OCI-LY3 (cell line): ENCODE data around the gene LRRC72.

Experiments
- H2AFZ ChIP-seq: fragments of 200-600, 300-600 bp; shearing (Covaris generic); 2 replicates; pipeline ENCODE4 v1.6.0; 2014; ENCODE audit warnings: antibody characterized with exemption, low read depth, low read length
- H3K27ac ChIP-seq: fragments of 200-600, 300-600 bp; sonication (generic); 2 replicates; pipeline ENCODE4 v1.5.1; 2014; ENCODE audit warnings: mild to moderate bottlenecking, low read length, moderate library complexity, mixed read lengths
- H3K27me3 ChIP-seq: fragments of 200-600, 300-600 bp; sonication (generic); 2 replicates; pipeline ENCODE4 v1.6.1; 2014; ENCODE audit warnings: low read depth, low read length, mixed read lengths
- H3K36me3 ChIP-seq: fragments of 200-600, 300-600 bp; sonication (generic); replicated peaks from 2 replicates; pipeline ENCODE3; 2014; ENCODE audit warnings: low read depth, low read length, mixed read lengths
- H3K4me1 ChIP-seq: fragments of 300-600, 200-600 bp; sonication (generic); 2 replicates; pipeline ENCODE4 v1.6.1; 2014; ENCODE audit warnings: low read length, mixed read lengths
- H3K4me2 ChIP-seq: fragments of 200-600, 300-600 bp; sonication (generic); 2 replicates; pipeline ENCODE4 v1.6.1; 2014; ENCODE audit warnings: low read length, mixed read lengths
- H3K4me3 ChIP-seq: fragments of 300-600, 200-600 bp; sonication (generic); 2 replicates; pipeline ENCODE4 v1.5.1; 2014; ENCODE audit warnings: antibody characterized with exemption, mild to moderate bottlenecking, low read length, moderate library complexity
- H3K79me2 ChIP-seq: fragments of 300-600, 200-600 bp; shearing (Covaris generic); 2 replicates; pipeline ENCODE4 v1.6.1; 2014; ENCODE audit warnings: mild to moderate bottlenecking, low read length, mixed read lengths
- H3K9ac ChIP-seq: fragments of 300-600, 200-600 bp; shearing (Covaris generic); 2 replicates; pipeline ENCODE4 v1.6.0; 2014; ENCODE audit warnings: mild to moderate bottlenecking, low read length, moderate library complexity
- H3K9me3 ChIP-seq: fragments of 200-600, 300-600 bp; shearing (Covaris generic); 2 replicates; pipeline ENCODE4 v1.6.1; 2014; ENCODE audit warnings: low read length, mixed read lengths; ENCODE audit not compliant: insufficient read depth
- H4K20me1 ChIP-seq: fragments of 200-600, 300-600 bp; sonication (generic); 2 replicates; pipeline ENCODE4 v1.6.1; 2016; ENCODE audit warnings: low read length, mixed read lengths; ENCODE audit not compliant: insufficient read depth
- EZH2phosphoT487 ChIP-seq: fragments of 200-600 bp; shearing (Covaris generic); IDR thresholded peaks from 2 replicates; pipeline ENCODE4 v1.6.1; 2018; ENCODE audit warnings: antibody characterized with exemption, mixed run types, low read depth
- TF ChIP-seq, protein P1 (sequence below): fragments of 200-600, 300-600 bp; sonication (generic); IDR thresholded peaks from 2 replicates; pipeline ENCODE4 v1.5.1; 2014; ENCODE audit warnings: antibody characterized with exemption, low read length, low read depth

Gene LRRC72

DNA sequence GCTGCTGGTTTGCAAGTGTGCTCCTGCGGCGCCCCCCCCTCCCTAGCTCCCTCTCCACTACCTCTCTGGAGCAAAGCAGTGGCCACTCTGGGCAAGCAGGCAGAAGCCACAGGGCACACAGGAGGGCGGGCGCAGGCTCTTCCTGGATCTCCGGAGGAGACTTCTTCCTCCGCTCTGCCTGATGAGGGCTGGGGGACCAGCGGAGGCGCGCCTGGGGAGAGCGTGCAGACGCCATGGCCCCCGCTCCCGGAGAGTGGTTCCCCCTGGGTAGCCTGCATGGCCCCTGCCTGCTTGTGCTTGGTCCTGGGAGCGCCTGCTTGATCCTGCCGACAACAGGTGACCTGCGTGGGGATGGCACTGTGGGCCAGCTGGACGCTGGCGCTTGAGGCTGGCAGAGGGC is 89.9 kb downstream of the LRRC72 start:
- no peaks in the 10 kb centered on the region for H4K20me1 ChIP-seq
- no peak overlapping the region for H2AFZ ChIP-seq
- H3K79me2 ChIP-seq, result no peaks in the 10 kb centered on the region
- H3K9me3 ChIP-seq, result no peaks in the 10 kb centered on the region
- peaks cover 11% of the 10 kb centered on the region for H3K36me3 ChIP-seq
- no peak overlapping the region for H3K4me2 ChIP-seq
- no peak overlapping the region for H3K27ac ChIP-seq
- H3K4me1 ChIP-seq, result peaks cover 12% of the 10 kb centered on the region
- no peak overlapping the region for H3K4me3 ChIP-seq
- H3K27me3 ChIP-seq, result no peaks in the 10 kb centered on the region
- no peak overlapping the region for H3K9ac ChIP-seq
- no peak for TF ChIP-seq EZH2phosphoT487
- TF ChIP-seq, protein P1, sequence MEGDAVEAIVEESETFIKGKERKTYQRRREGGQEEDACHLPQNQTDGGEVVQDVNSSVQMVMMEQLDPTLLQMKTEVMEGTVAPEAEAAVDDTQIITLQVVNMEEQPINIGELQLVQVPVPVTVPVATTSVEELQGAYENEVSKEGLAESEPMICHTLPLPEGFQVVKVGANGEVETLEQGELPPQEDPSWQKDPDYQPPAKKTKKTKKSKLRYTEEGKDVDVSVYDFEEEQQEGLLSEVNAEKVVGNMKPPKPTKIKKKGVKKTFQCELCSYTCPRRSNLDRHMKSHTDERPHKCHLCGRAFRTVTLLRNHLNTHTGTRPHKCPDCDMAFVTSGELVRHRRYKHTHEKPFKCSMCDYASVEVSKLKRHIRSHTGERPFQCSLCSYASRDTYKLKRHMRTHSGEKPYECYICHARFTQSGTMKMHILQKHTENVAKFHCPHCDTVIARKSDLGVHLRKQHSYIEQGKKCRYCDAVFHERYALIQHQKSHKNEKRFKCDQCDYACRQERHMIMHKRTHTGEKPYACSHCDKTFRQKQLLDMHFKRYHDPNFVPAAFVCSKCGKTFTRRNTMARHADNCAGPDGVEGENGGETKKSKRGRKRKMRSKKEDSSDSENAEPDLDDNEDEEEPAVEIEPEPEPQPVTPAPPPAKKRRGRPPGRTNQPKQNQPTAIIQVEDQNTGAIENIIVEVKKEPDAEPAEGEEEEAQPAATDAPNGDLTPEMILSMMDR, result no peak

DNA sequence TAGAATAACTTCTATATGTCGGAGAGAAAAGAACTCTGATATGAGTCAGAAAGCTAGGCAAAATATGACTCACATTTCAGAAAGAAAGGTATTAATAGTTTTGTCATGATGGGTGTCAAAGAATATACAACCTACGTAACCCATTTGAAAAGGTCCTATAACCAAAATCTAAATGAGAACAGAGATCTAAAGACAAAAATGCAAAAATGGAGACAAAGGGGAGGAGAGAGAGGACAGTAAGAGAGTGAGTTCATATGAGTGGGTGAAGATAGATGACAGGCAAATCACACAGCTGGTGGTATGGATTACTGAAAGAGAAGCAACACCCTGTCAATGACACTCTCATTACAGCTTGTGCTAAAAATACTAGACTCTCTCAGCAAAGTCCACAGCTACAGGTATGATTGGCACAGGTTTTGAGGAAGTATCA is 93.4 kb downstream of the LRRC72 start:
- no peak overlapping the region for H3K9ac ChIP-seq
- no peaks in the 10 kb centered on the region for H3K79me2 ChIP-seq
- no peaks in the 10 kb centered on the region for H3K9me3 ChIP-seq
- TF ChIP-seq, protein P1, result no peak
- no peak for TF ChIP-seq EZH2phosphoT487
- H3K27me3 ChIP-seq, result no peaks in the 10 kb centered on the region
- H3K4me2 ChIP-seq, result peak overlapping the region; percentile 58
- H3K27ac ChIP-seq, result peak overlapping the region; percentile 79
- no peak overlapping the region for H2AFZ ChIP-seq
- H4K20me1 ChIP-seq, result no peaks in the 10 kb centered on the region
- peak overlapping the region; percentile 22; the same call in 1 of the 2 replicates for H3K4me3 ChIP-seq
- H3K36me3 ChIP-seq, result peaks cover 11% of the 10 kb centered on the region
- peaks cover 12% of the 10 kb centered on the region for H3K4me1 ChIP-seq

GRCh38 chr7:16626388-16626787 is 99.8 kb downstream of the LRRC72 start:
- H3K4me1 ChIP-seq, result no peaks in the 10 kb centered on the region
- no peak overlapping the region for H2AFZ ChIP-seq
- no peaks in the 10 kb centered on the region for H4K20me1 ChIP-seq
- H3K4me3 ChIP-seq, result no peak overlapping the region
- TF ChIP-seq, protein P1, result no peak
- TF ChIP-seq EZH2phosphoT487, result no peak
- no peaks in the 10 kb centered on the region for H3K36me3 ChIP-seq
- H3K27me3 ChIP-seq, result no peaks in the 10 kb centered on the region
- H3K4me2 ChIP-seq, result no peak overlapping the region
- H3K79me2 ChIP-seq, result no peaks in the 10 kb centered on the region
- H3K27ac ChIP-seq, result no peak overlapping the region
- no peaks in the 10 kb centered on the region for H3K9me3 ChIP-seq
- no peak overlapping the region for H3K9ac ChIP-seq

GRCh38 chr7:16627236-16627635 is 100.6 kb downstream of the LRRC72 start:
- Histone ChIP-seq H3K27me3 (no peaks in the 10 kb centered on the region), H2AFZ (no peak overlapping the region), H3K4me1 (no peaks in the 10 kb centered on the region), H3K4me3 (no peak overlapping the region), H3K79me2 (no peaks in the 10 kb centered on the region), H4K20me1 (no peaks in the 10 kb centered on the region), H3K4me2 (no peak overlapping the region), H3K27ac (no peak overlapping the region), H3K9me3 (no peaks in the 10 kb centered on the region), H3K36me3 (no peaks in the 10 kb centered on the region), H3K9ac (no peak overlapping the region)
- no peak for TF ChIP-seq EZH2phosphoT487
- TF ChIP-seq, protein P1, result no peak
